GM19372 (cell line): Measurements from ENCODE around the gene MMEL1.
"Not testable (repeated sequence)": the region's sequence is repeated elsewhere in the genome, so short reads cannot be mapped to it uniquely, and the experiment has no call there.

ENCODE experiments used
- ATAC-seq: cut with Tn5 transposase; IDR thresholded peaks from one replicate; pipeline ENCODE4 v1.9.1; 2021; ENCODE audit warnings: mild to moderate bottlenecking, low read depth, moderate library complexity; ENCODE audit not compliant: unreplicated experiment

MMEL1 gene, protein sequence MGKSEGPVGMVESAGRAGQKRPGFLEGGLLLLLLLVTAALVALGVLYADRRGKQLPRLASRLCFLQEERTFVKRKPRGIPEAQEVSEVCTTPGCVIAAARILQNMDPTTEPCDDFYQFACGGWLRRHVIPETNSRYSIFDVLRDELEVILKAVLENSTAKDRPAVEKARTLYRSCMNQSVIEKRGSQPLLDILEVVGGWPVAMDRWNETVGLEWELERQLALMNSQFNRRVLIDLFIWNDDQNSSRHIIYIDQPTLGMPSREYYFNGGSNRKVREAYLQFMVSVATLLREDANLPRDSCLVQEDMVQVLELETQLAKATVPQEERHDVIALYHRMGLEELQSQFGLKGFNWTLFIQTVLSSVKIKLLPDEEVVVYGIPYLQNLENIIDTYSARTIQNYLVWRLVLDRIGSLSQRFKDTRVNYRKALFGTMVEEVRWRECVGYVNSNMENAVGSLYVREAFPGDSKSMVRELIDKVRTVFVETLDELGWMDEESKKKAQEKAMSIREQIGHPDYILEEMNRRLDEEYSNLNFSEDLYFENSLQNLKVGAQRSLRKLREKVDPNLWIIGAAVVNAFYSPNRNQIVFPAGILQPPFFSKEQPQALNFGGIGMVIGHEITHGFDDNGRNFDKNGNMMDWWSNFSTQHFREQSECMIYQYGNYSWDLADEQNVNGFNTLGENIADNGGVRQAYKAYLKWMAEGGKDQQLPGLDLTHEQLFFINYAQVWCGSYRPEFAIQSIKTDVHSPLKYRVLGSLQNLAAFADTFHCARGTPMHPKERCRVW

DNA sequence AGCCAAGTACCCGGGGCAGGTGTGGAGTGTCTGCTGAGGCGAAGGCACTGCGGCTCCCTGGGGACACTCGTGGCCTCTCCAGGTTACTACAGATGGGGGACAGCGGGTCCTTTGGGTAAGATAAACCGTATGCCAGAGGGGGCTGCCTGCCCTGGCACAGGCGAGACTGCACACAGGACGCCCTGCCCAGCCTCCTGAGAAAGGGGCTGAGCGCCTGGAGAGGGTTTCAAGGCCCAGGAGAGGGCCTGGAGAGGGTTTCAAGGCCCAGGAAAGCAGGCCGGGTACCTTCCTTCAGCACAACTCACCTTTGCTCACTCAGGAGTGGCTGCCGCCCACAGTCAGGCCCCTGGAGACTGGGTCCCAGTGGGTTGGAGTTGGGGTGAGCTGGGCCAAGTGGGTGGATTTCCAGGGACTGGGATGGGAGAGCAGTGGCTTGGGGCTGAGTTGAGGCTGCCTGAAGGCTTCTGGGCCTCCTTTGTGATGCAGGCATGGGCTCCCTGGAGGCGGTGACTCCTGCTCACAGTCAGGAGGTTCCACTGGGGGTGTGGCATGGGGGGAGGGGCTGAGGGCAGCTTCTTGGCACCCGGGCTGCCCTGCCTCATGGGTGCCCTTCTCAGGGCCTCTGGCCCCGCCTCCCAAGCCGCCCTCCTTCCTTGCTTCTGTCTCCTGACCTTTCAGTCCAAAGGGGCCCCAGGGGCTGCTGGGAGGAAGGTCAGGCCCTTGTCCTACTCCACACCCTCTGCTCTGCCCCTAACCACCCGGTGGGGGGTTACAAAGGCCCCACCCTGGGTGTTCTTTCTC, at the start of gene MMEL1:
MMEL1 (minus strand) TSS at position 456 of the 801 bp plus-strand sequence. CDS start 3,532 bp downstream, outside the sequence.
- no peak for ATAC-seq

DNA sequence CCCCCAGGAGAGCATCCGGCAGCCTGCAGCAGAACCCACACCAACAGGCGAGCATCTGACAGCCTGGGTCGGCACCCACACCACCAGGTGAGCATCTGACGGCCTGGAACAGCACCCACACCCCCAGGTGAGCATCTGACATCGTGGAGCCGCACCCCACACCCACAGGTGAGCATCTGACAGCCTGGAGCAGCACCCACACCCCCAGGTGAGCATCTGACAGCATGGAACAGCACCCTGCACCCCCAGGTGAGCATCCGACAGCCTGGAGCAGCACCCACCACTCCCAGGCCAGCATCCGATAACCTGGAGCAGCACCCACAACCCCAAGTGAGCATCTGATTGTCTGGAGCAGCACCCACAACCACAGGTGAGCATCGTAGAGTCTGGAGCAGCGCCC, 43.9 kb upstream of the MMEL1 start:
- ATAC-seq = not testable (repeated sequence)

DNA sequence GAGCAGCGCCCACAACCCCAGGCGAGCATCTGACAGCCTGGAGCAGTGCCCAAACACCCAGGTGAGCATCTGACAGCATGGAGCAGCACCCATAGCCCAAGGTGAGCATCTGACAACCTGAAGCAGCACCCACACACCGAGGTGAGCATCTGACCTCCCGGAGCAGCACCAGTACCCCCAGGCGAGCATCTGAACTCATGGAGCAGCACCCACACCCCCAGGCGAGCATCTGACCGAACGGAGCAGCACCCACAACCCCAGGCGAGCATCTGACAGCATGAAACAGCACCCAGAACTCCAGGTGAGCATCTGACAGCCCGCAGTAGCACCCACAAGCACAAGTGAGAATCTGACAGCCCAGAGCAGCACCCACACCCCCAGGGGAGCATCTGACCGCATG, 38.8 kb upstream of the MMEL1 start:
- not testable (repeated sequence) for ATAC-seq

DNA sequence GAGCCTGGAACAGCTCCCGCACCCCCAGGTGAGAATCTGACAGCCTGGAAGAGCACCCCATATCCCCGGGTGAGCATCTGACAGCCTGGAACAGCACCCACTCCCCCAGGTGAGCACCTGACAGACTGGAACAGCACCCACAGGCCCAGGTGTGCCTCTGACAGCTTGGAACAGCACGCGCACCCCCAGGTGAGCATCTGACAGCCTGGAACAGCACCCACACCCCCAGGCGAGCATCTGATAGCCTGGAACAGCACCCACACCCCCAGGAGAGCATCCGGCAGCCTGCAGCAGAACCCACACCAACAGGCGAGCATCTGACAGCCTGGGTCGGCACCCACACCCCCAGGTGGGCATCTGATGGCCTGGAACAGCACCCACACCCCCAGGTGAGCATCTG, 27.0 kb upstream of the MMEL1 start:
- not testable (repeated sequence) for ATAC-seq

DNA sequence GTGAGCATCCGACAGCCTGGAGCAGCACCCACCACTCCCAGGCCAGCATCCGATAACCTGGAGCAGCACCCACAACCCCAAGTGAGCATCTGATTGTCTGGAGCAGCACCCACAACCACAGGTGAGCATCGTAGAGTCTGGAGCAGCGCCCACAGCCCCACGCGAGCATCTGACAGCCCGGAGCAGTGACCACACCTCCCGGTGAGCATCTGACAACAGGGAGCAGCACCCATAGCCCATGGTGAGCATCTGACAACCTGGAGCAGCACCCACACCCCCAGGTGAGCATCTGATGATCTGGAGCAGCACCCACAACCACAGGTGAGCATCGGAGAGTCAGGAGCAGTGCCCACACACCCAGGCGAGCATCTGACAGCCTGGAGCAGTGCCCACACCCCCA, 25.1 kb upstream of the MMEL1 start:
- ATAC-seq = not testable (repeated sequence)

DNA sequence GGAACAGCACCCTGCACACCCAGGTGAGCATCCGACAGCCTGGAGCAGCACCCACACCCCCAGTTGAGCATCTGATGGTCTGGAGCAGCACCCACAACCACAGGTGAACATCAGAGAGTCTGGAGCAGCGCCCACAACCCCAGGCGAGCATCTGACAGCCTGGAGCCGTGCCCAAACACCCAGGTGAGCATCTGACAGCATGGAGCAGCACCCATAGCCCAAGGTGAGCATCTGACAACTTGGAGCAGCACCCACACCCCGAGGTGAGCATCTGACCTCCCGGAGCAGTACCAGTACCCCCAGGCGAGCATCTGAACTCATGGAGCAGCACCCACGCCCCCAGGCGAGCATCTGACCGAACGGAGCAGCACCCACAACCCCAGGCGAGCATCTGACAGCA, 24.3 kb upstream of the MMEL1 start:
- not testable (repeated sequence) for ATAC-seq

DNA sequence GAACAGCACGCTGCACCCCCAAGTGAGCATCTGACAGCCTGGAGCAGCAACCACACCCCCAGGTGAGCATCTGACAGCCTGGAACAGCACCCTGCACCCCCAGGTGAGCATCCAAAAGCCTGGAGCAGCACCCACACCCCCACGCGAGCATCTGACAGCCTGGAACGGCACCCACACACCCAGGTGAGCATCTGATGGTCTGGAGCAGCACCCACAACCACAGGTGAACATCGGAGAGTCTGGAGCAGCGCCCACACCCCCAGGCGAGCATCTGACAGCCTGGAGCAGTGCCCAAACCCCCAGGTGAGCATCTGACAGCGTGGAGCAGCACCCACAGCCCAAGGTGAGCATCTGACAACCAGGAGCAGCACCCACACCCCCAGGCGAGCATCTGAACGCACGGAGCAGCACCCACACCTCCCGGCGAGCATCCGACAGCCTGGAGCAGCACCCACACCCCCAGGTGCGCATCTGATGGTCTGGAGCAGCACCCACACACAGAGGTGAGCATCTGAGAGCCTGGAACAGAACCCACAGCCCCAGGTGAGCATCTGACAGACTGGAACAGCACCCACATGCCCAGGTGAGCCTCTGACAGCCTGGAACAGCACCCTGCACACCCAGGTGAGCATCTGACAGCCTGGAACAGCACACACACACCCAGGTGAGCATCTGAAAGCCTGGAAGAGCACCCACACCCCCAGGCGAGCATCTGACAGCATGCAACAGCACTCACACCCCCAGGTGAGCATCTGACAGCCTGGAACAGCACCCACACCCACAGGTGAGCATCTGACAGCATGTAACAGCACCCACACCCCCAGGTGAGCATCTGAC, 23.0 kb upstream of the MMEL1 start:
- not testable (repeated sequence) for ATAC-seq

DNA sequence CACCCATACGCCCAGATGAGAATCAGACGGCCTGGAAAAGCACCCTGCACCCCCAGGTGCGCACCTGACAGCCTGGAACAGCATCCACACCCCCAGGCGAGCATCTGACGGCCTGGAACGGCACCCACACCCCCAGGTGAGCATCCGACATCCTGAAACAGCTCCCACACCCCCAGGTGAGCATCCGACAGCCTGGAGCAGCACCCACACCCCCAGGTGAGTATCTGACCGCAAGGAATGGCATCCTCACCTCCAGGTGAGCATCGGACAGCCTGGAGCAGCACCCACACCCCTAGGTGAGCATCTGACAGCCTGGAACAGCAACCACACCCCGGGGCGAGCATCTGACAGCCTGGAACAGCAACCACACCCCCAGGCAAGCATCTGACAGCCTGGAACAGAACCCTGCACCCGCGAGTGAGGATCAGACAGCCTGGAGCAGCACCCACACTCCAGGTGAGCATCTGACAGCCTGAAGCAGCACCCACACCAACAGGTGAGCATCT, 21.7 kb upstream of the MMEL1 start:
- ATAC-seq = not testable (repeated sequence)

DNA sequence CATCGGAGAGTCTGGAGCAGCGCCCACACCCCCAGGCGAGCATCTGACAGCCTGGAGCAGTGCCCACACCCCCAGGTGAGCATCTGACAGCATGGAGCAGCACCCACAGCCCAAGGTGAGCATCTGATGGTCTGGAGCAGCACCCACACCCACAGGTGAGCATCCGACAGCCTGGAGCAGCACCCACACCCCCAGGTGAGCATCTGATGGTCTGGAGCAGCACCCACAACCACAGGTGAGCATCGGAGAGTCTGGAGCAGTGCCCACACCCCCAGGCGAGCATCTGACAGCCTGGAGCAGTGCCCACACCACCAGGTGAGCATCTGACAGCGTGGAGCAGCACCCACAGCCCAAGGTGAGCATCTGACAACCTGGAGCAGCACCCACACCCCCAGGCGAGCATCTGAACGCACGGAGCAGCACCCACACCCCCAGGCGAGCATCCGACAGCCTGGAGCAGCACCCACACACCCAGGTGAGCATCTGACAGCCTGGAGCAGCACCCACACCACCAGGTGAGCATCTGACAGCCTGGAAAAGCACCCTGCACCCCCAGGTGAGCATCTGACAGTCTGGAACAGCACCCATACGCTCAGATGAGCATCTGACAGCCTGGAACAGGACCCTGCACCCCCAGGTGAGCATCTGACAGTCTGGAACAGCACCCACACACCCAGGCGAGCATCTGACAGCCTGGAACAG, 21.1 kb upstream of the MMEL1 start:
- not testable (repeated sequence) for ATAC-seq

DNA sequence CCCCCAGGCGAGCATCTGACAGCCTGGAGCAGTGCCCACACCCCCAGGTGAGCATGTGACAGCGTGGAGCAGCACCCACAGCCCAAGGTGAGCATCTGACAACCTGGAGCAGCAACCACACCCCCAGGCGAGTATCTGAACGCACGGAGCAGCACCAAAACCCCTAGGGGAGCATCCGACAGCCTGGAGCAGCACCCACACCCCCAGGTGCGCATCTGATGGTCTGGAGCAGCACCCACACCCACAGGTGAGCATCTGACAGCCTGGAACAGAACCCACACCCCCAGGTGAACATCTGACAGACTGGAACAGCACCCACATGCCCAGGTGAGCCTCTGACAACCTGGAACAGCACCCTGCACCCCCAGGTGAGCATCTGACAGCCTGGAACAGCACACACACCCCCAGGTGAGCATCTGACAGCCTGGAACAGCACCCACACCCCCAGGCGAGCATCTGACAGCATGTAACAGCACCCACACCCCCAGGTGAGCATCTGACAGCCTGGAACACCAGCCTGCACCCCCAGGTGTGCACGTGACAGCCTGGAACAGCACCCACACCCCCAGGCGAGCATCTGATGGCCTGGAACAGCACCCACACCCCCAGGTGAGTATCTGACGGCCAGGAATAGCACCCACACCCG, 20.2 kb upstream of the MMEL1 start:
- ATAC-seq = not testable (repeated sequence)

DNA sequence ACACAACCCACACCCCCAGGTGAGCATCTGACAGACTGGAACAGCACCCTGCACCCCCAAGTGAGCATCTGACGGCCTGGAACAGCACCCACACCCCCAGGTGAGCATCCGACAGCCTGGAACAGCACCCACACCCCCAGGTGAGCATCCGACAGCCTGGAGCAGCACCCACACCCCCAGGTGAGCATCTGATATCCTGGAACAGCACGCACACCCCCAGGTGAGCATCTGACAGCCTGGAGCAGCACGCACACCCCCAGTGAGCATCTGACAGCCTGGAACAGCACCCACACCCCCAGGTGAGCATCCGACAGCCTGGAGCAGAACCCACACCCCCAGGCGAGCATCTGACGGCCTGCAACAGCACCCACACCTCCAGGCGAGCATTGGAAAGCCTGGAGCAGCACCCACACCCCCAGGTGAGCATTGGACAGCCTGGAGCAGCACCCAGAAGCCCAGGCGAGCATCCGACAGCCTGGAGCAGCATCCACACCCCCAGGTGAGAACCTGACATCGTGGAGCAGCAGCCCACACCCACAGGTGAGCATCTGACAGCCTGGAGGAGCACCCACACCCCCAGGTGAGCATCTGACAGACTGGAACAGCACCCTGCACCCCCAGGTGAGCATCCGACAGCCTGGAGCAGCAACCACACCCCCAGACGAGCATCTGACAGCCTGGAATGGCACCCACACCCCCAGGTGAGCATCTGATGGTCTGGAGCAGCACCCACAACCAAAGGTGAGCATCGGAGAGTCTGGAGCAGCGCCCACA, 19.5 kb upstream of the MMEL1 start:
- ATAC-seq = not testable (repeated sequence)

DNA sequence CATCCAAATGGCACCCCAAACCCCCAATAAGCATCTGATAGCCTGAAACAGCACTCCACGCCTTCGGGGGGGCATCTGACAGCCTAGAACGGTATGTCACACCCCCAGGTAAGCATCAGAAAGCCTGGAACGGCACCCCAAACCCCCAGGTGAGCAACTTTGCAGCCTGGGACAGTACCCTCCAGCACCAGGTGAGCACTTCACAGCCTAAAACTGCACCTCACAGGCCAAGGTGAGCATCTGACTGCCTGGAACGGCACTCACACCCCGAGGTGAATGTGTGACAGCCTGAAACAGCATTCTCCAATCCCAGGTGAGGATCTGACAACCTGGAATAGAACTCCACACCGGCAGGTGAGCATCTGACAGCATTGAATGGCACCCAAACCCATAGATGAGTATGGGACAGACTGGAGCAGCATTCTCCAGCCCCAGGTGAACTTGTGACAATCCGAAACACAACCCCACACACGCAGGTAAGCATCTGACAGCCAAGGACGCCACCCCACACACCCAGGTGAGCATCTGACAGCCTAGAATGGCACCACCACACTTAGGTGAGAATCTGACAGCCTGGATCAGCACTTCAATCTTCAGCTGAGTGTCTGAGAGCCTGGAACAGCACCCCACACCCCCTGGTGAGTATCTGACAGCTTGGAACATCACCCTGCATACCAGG, 18.3 kb upstream of the MMEL1 start:
- no peak for ATAC-seq

DNA sequence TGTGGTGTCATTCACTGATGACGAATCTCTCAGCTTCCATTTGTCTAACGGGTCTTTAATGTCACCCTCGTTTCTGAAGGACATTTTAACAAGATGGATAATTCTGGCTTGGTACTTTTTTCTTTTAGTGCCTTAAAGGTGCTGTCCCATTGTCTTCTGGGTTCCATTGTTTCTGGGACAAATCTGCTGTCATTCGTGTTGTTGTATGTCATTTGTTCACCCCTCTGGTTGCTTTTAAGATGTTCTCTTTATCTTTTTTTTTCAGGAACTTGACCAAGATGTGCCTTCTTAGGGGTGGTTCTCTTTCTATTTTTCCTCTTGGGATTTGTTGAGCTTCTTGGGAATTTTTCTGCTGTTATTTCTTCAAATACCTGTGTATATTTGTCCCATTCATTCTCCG, 14.0 kb upstream of the MMEL1 start:
- no peak for ATAC-seq

DNA sequence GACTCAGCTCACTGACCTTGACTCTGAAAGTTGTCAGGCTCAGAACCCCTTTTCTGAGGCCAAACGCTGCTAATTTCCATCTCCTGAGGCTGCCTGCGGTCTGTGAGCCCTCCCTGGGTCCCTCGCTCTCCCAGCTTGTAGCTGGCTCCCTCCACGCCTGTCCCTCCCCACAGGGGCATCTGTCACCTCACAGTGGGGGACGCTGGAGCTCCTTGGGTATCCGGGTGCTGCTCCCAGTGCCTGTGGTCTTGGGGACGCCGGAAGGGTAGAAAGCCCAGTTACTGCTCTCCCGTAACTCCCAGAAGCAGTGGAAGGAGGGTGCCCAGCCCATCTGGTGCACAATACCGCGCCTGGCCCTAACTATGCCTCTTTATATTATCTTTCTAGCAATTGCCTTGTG, 13.0 kb upstream of the MMEL1 start:
- ATAC-seq = no peak

DNA sequence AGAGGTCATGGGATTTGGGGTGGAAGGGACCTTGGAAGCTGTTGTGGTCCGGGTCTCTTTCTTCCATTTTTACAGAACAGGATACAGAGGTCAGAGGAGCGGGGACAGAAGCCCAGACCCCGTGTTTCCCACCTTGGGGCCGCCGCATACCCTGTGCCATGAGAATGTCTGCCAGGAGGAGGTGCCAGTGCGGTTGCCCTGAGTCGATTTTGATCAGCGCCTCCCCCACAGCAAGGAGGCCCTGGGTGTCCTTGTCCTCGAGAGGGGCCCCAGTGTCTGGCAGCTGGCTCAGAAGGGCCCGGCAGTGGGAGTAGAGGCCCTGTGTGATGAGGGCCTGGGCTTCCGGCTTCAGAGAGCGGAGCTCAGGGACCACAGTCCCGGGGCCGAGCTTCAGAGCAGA, 12.3 kb upstream of the MMEL1 start:
- no peak for ATAC-seq

DNA sequence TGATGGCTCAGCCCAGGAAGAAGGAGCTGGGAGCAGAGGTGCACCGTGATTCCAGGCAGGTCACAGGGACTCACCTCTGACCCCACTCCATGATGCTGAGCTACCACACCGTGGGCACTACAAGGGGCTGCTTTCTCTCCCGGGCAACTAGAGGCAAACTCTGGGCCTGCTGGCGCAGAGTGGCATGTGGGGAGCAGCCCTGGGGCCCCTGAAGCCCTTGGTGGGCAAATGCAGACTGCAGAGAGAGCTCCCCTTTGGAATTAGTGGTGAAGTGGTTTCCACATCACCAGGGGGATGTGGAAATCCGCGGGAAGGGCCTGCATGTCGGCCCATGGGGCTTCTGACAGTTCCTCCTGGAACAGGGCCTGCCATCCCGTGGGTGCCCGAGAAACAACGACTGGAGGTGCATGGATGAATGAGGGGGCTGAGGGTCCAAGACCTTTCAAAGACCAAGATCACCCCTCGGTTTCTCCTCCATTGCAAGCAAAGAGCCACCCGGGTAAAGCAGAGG, 11.8 kb upstream of the MMEL1 start:
- ATAC-seq = no peak

DNA sequence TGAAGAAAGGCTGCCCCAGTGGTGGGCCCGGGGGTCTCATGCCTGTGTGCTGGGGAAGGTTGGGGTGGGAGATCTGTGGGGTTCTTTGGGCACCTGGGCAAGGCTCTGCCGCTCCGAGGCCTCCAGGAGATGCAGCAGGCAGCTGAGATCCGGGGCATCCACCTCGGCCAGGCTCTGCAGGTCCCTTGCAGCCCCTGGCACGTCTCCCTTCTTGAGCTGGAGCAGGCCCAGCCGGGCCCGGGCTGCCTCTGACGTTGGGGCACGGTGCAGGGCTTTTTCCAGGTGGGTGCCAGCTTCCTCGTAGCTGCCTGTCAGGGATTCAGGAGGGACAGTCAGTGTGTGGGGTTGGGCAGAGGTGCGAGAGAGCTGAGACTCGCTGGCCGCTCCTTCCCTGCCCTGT, 11.4 kb upstream of the MMEL1 start:
- ATAC-seq = no peak
